ENCODE results near the gene SAT1.

The SAT1 gene

GRCh38 chrX:23779025-23779424 lies 3.9 kb upstream of the SAT1 start:
- DNase-seq = no peak

GRCh38 chrX:23782455-23782854 lies 518 bp upstream of the SAT1 start:
- DNase-seq = no peak

- DNase-seq = no peak
Observed at GRCh38 chrX:23783589-23784469, 856 bp downstream of the SAT1 start.

- DNase-seq = no peak
Observed at GRCh38 chrX:23784470-23785331, 1.7 kb downstream of the SAT1 start.

- no peak for DNase-seq
Observed at GRCh38 chrX:23785580-23785979, 2.6 kb downstream of the SAT1 start.

GRCh38 chrX:23786268-23786815 lies 3.4 kb downstream of the SAT1 start:
- DNase-seq = no peak

- no peak for DNase-seq
Observed at GRCh38 chrX:23787745-23788118, 4.8 kb downstream of the SAT1 start.

GRCh38 chrX:23788521-23788920 lies 5.5 kb downstream of the SAT1 start:
- DNase-seq = no peak

- DNase-seq = no peak
Observed at GRCh38 chrX:23788946-23789345, 6.0 kb downstream of the SAT1 start.

GRCh38 chrX:23789386-23790154 lies 6.6 kb downstream of the SAT1 start:
- no peak for DNase-seq

GRCh38 chrX:23790155-23790497 lies 7.2 kb downstream of the SAT1 start:
- DNase-seq = no peak

- DNase-seq = peak; percentile 75
Observed at GRCh38 chrX:23792861-23793553, 10.0 kb downstream of the SAT1 start.

- no peak for DNase-seq
Observed at GRCh38 chrX:23795221-23795620, 12.2 kb downstream of the SAT1 start.

GRCh38 chrX:23797371-23798128 lies 14.6 kb downstream of the SAT1 start:
- DNase-seq = no peak

GRCh38 chrX:23799469-23800065 lies 16.6 kb downstream of the SAT1 start:
- no peak for DNase-seq

- no peak for DNase-seq
Observed at GRCh38 chrX:23802431-23802830, 19.5 kb downstream of the SAT1 start.

GRCh38 chrX:23803931-23804381 lies 21.0 kb downstream of the SAT1 start:
- DNase-seq = no peak

GRCh38 chrX:23804578-23804977 lies 21.6 kb downstream of the SAT1 start:
- no peak for DNase-seq

- DNase-seq = no peak
Observed at GRCh38 chrX:23805389-23805788, 22.4 kb downstream of the SAT1 start.

- no peak for DNase-seq
Observed at GRCh38 chrX:23810279-23810678, 27.3 kb downstream of the SAT1 start.

GRCh38 chrX:23811108-23811651 lies 28.2 kb downstream of the SAT1 start:
- DNase-seq = no peak

Measured in NCI-H2107 (cell line).